Dedifferentiated amniotic fluid mesenchymal stem cell (primary cell): ENCODE data around the gene COL6A1.

Source experiments
- DNase-seq: peaks from one replicate; pipeline ENCODE4 v3.0.0-alpha.2; 2016; ENCODE audit errors: extremely low spot score

COL6A1 gene

GRCh38 chr21:45981151-45982091 is at the start of gene COL6A1:
TSS of gene COL6A1 (plus strand) at chr21:45981770. CDS start at chr21:45981851, 81 bp downstream.
- peak; percentile 79 for DNase-seq

- DNase-seq, result no peak
Measured at GRCh38 chr21:45932922-45933502, 48.6 kb upstream of the COL6A1 start.

- no peak for DNase-seq
Measured at GRCh38 chr21:45934085-45934484, 47.5 kb upstream of the COL6A1 start.

GRCh38 chr21:45934554-45934953 is 47.0 kb upstream of the COL6A1 start:
- DNase-seq, result no peak

GRCh38 chr21:45935628-45936027 is 45.9 kb upstream of the COL6A1 start:
- no peak for DNase-seq

- no peak for DNase-seq
Measured at GRCh38 chr21:45937721-45938452, 43.7 kb upstream of the COL6A1 start.

GRCh38 chr21:45938453-45938755 is 43.2 kb upstream of the COL6A1 start:
- DNase-seq, result no peak

GRCh38 chr21:45938811-45939520 is 42.6 kb upstream of the COL6A1 start:
- DNase-seq, result no peak

- no peak for DNase-seq
Measured at GRCh38 chr21:45939521-45940045, 42.0 kb upstream of the COL6A1 start.

GRCh38 chr21:45940091-45940490 is 41.5 kb upstream of the COL6A1 start:
- no peak for DNase-seq

- no peak for DNase-seq
Measured at GRCh38 chr21:45940621-45941337, 40.8 kb upstream of the COL6A1 start.

- DNase-seq, result no peak
Measured at GRCh38 chr21:45941338-45941710, 40.2 kb upstream of the COL6A1 start.

GRCh38 chr21:45941717-45942546 is 39.6 kb upstream of the COL6A1 start:
- DNase-seq, result no peak

GRCh38 chr21:45942755-45943629 is 38.6 kb upstream of the COL6A1 start:
- no peak for DNase-seq

GRCh38 chr21:45943630-45944540 is 37.7 kb upstream of the COL6A1 start:
- DNase-seq, result no peak

GRCh38 chr21:45944601-45945000 is 37.0 kb upstream of the COL6A1 start:
- DNase-seq, result no peak

GRCh38 chr21:45945066-45945867 is 36.3 kb upstream of the COL6A1 start:
- no peak for DNase-seq
